ENCODE results near the gene NAALADL2.
"Not testable (repeated sequence)": the region's sequence is repeated elsewhere in the genome, so short reads cannot be mapped to it uniquely, and the experiment has no call there.

The NAALADL2 gene

GRCh38 chr3:175764722-175765121 lies 905.6 kb downstream of the NAALADL2 start:
- DNase-seq (ENCODE audit: low read depth) = no peak

GRCh38 chr3:175770426-175770825 lies 911.3 kb downstream of the NAALADL2 start:
- no peak for DNase-seq (ENCODE audit: low read depth)

GRCh38 chr3:175777495-175777894 lies 918.4 kb downstream of the NAALADL2 start:
- no peak for DNase-seq (ENCODE audit: low read depth)

GRCh38 chr3:175777965-175778364 lies 918.8 kb downstream of the NAALADL2 start:
- DNase-seq (ENCODE audit: low read depth) = no peak

- DNase-seq (ENCODE audit: low read depth) = no peak
Observed at GRCh38 chr3:175778994-175779393, 919.9 kb downstream of the NAALADL2 start.

- not testable (repeated sequence) for DNase-seq (ENCODE audit: low read depth)
Observed at GRCh38 chr3:175787109-175787508, 928.0 kb downstream of the NAALADL2 start.

- DNase-seq (ENCODE audit: low read depth) = no peak
Observed at GRCh38 chr3:175792245-175792644, 933.1 kb downstream of the NAALADL2 start.

GRCh38 chr3:175798326-175798725 lies 939.2 kb downstream of the NAALADL2 start:
- no peak for DNase-seq (ENCODE audit: low read depth)

- no peak for DNase-seq (ENCODE audit: low read depth)
Observed at GRCh38 chr3:175805825-175806224, 946.7 kb downstream of the NAALADL2 start.

GRCh38 chr3:175807175-175807574 lies 948.0 kb downstream of the NAALADL2 start:
- no peak for DNase-seq (ENCODE audit: low read depth)

- no peak for DNase-seq (ENCODE audit: low read depth)
Observed at GRCh38 chr3:175818811-175819464, 959.8 kb downstream of the NAALADL2 start.

- not testable (repeated sequence) for DNase-seq (ENCODE audit: low read depth)
Observed at GRCh38 chr3:175822766-175823491, 963.8 kb downstream of the NAALADL2 start.

- DNase-seq (ENCODE audit: low read depth) = not testable (repeated sequence)
Observed at GRCh38 chr3:175825016-175825580, 966.0 kb downstream of the NAALADL2 start.

- no peak for DNase-seq (ENCODE audit: low read depth)
Observed at GRCh38 chr3:175826759-175827158, 967.6 kb downstream of the NAALADL2 start.

- DNase-seq (ENCODE audit: low read depth) = not testable (repeated sequence)
Observed at GRCh38 chr3:175829809-175830208, 970.7 kb downstream of the NAALADL2 start.

GRCh38 chr3:175835763-175836162 lies 976.6 kb downstream of the NAALADL2 start:
- not testable (repeated sequence) for DNase-seq (ENCODE audit: low read depth)

GRCh38 chr3:175836617-175837016 lies 977.5 kb downstream of the NAALADL2 start:
- DNase-seq (ENCODE audit: low read depth) = no peak

GRCh38 chr3:175837962-175838361 lies 978.8 kb downstream of the NAALADL2 start:
- DNase-seq (ENCODE audit: low read depth) = no peak

GRCh38 chr3:175839366-175840005 lies 980.4 kb downstream of the NAALADL2 start:
- no peak for DNase-seq (ENCODE audit: low read depth)

GRCh38 chr3:175851541-175851940 lies 992.4 kb downstream of the NAALADL2 start:
- no peak for DNase-seq (ENCODE audit: low read depth)

GRCh38 chr3:175852560-175852959 lies 993.4 kb downstream of the NAALADL2 start:
- no peak for DNase-seq (ENCODE audit: low read depth)

- no peak for DNase-seq (ENCODE audit: low read depth)
Observed at GRCh38 chr3:175857666-175858270, 998.6 kb downstream of the NAALADL2 start.

All from stimulated activated CD8-positive, alpha-beta memory T cell treated with anti-CD3 and anti-CD28 coated beads, Interleukin-15, amount 100 ng/mL, for 1 hour (primary cell).